Stomach (tissue), 9 donors: ENCODE data around the gene ZNF408. TPM values are rescaled to one million over a fixed set of nuclear protein-coding genes. Genes with fewer than 3 reads are reported as not detected.

ENCODE experiments used
- DNase-seq, 2 donors: peaks; one replicate each; pipeline versions ENCODE4 v3.0.0 to v3.0.0-alpha.2; 2013 to 2019
- H3K27ac ChIP-seq, 5 donors: fragments of 200-600 bp in 4 of 5; sonication (generic) in 4 of 5; one replicate each; pipeline ENCODE4 v1.5.1; 2013 to 2019; ENCODE audit warnings: mild to moderate bottlenecking in 1 of 5, moderate library complexity in 1 of 5
- H3K27me3 ChIP-seq, 3 donors: fragments of 200-600 bp; sonication (generic); one replicate each; pipeline ENCODE4 v1.5.1; 2017 to 2019; ENCODE audit warnings: mixed run types in 1 of 3
- H3K36me3 ChIP-seq, 4 donors: fragments of 200-600 bp; sonication (generic); 1 replicate in 3 of 4; 2 replicates in 1 of 4; pipeline ENCODE4 v1.5.1; 2016 to 2019
- H3K4me1 ChIP-seq, 4 donors: fragments of 200-600 bp; sonication (generic); one replicate each; pipeline ENCODE4 v1.5.1; 2016 to 2019
- H3K4me3 ChIP-seq, 4 donors: fragments of 200-600 bp; sonication (generic) in 3 of 4; one replicate each; pipeline ENCODE4 v1.5.1; 2016 to 2019; ENCODE audit warnings: mild to moderate bottlenecking in 1 of 4
- H3K9me3 ChIP-seq, 4 donors: fragments of 200-600 bp; sonication (generic); one replicate each; pipeline ENCODE4 v1.5.1; 2016 to 2019
- CTCF ChIP-seq, 7 experiments: fragments of 450-650 bp in 4 of 7; fragments of 200-600 bp in 3 of 7; sonication (generic) in 3 of 7; IDR thresholded peaks; one replicate each; pipeline ENCODE4 v1.5.1; 2016 to 2019; ENCODE audit warnings: antibody characterized with exemption in 7 of 7, control low read depth in 2 of 7, mild to moderate bottlenecking in 1 of 7
- EP300 ChIP-seq: sonication (generic); formaldehyde crosslinking; IDR thresholded peaks from one replicate; pipeline ENCODE4 v1.6.1; 2017; ENCODE audit warnings: antibody characterized with exemption
- POLR2A ChIP-seq, 4 donors: fragments of 450-650 bp; IDR thresholded peaks; one replicate each; pipeline ENCODE4 v1.6.1; 2016; ENCODE audit warnings: antibody characterized with exemption in 4 of 4, control low read depth in 2 of 4, mild to moderate bottlenecking in 1 of 4, moderate library complexity in 1 of 4
- POLR2AphosphoS5 ChIP-seq, 3 donors: sonication (generic); formaldehyde crosslinking; IDR thresholded peaks; one replicate each; pipeline ENCODE4 v1.6.1; 2016; ENCODE audit warnings: antibody characterized with exemption in 3 of 3
- WGBS, 5 donors: extraction: QIAGEN DNeasy Blood & Tissue Kit in 3 of 5; methylation state at CpG; one replicate each; pipeline versions ENCODE4 v1.1.5 to v1.1.7; 2013 to 2018; 5-methylcytosine and 5-hydroxymethylcytosine counted together
- intact Hi-C: fragments of 100-400 bp; cut with DNase I; formaldehyde crosslinking; loops from one replicate; pipeline ENCODE4 v1.15.1; 2023; ENCODE audit warnings: low total_unique reads
- polyA plus RNA-seq, 3 donors: library from polyadenylated mRNA; stranded (reverse); fragments of 200-250 nt; gene quantifications; one replicate each; pipeline ENCODE4 v1.2.3, GENCODE V29; 2013
- total RNA-seq, 5 donors: library from RNA; depleted of rRNA; stranded (reverse); fragments of >200 nt; gene quantifications; one replicate each; pipeline versions ENCODE4 v1.1.0 to v1.2.3, GENCODE V29; 2014 to 2016
- donor health status: healthy with polysubstance abuse.
- donor health status: Bipolar disorder and iron deficiency.
- donor health status: healthy.

ZNF408 gene
- total and polyA plus RNA-seq, 8 donors = 5.5 to 14.6 (median 7.4) TPM

- WGBS, 5 donors = 88 to 97% (median 94%) methylated on average over 4 of the region's 4 CpGs
- H3K36me3 ChIP-seq = peaks cover 43 to 99% (median 97%) of the 10 kb centered on the region in 4 donors
Measured at GRCh38 chr11:46692450-46692849, 8.4 kb upstream of the ZNF408 start.

GRCh38 chr11:46693597-46694012 is 7.2 kb upstream of the ZNF408 start:
- Histone ChIP-seq H3K4me1 (peaks cover 22 to 53% (median 36%) of the 10 kb centered on the region in 4 donors), H3K36me3 (peaks cover 36 to 89% (median 86%) of the 10 kb centered on the region in 4 donors), H3K4me3 (no peak overlapping the region), H3K27ac (peak overlapping the region in 4 of 5 donors; percentile 39 to 52 (median 43)), H3K9me3 (no peaks in the 10 kb centered on the region), H3K27me3 (no peaks in the 10 kb centered on the region)
- DNase-seq = no peak
- 50 to 74% (median 61%) methylated on average over 2 of the region's 2 CpGs for WGBS, 5 donors
- intact Hi-C loops = no loop called here
- TF ChIP-seq CTCF (IDR thresholded peaks at IDR 0.05) (no peak), POLR2AphosphoS5 (IDR thresholded peaks at IDR 0.05) (no peak), POLR2A (IDR thresholded peaks at IDR 0.05) (no peak), EP300 (no peak)

More at GRCh38 chr11:46692450-46692849, 8.4 kb upstream of the ZNF408 start:
- TF ChIP-seq POLR2A (IDR thresholded peaks at IDR 0.05) (no peak), CTCF (IDR thresholded peaks at IDR 0.05) (no peak), EP300 (no peak), POLR2AphosphoS5 (IDR thresholded peaks at IDR 0.05) (no peak)
- Histone ChIP-seq H3K9me3 (no peaks in the 10 kb centered on the region), H3K4me3 (no peak overlapping the region), H3K27ac (peak overlapping the region in 1 of 5 donors; percentile 3), H3K4me1 (peaks cover 10 to 51% (median 33%) of the 10 kb centered on the region in 4 donors), H3K27me3 (no peaks in the 10 kb centered on the region)
- intact Hi-C loops = no loop called here
- DNase-seq = no peak

GRCh38 chr11:46694072-46694471 is 6.8 kb upstream of the ZNF408 start:
- Histone ChIP-seq H3K36me3 (peaks cover 36 to 84% (median 81%) of the 10 kb centered on the region in 4 donors), H3K4me1 (peaks cover 26 to 57% (median 41%) of the 10 kb centered on the region in 4 donors), H3K9me3 (no peaks in the 10 kb centered on the region), H3K4me3 (no peak overlapping the region), H3K27me3 (no peaks in the 10 kb centered on the region), H3K27ac (peak overlapping the region in 4 of 5 donors; percentile 39 to 52 (median 43))
- intact Hi-C loops = no loop called here
- no peak for DNase-seq
- TF ChIP-seq POLR2AphosphoS5 (IDR thresholded peaks at IDR 0.05) (no peak), EP300 (no peak), POLR2A (IDR thresholded peaks at IDR 0.05) (no peak), CTCF (IDR thresholded peaks at IDR 0.05) (no peak)
- WGBS, 5 donors = 93 to 96% (median 95%) methylated on average over 6 of the region's 6 CpGs

GRCh38 chr11:46694607-46695006 is 6.2 kb upstream of the ZNF408 start:
- Histone ChIP-seq H3K27me3 (no peaks in the 10 kb centered on the region), H3K27ac (peak overlapping the region in 4 of 5 donors; percentile 39 to 52 (median 43)), H3K4me1 (peaks cover 32 to 63% (median 46%) of the 10 kb centered on the region in 4 donors), H3K4me3 (no peak overlapping the region), H3K9me3 (no peaks in the 10 kb centered on the region), H3K36me3 (peaks cover 30 to 81% (median 76%) of the 10 kb centered on the region in 4 donors)
- DNase-seq = no peak
- intact Hi-C loops = no loop called here
- WGBS, 5 donors = 81 to 89% (median 83%) methylated on average over 7 of the region's 7 CpGs
- TF ChIP-seq CTCF (IDR thresholded peaks at IDR 0.05) (no peak), POLR2AphosphoS5 (IDR thresholded peaks at IDR 0.05) (no peak), EP300 (no peak), POLR2A (IDR thresholded peaks at IDR 0.05) (no peak)
